Neuronal stem cell (in vitro differentiated cells): ENCODE results near the gene KIF21B.

ENCODE experiments used
- DNase-seq: peaks from one replicate; pipeline ENCODE4 v3.0.0-alpha.2; 2013; ENCODE audit warnings: low spot score
- H2AFZ ChIP-seq: one replicate; pipeline ENCODE4 v1.6.1; 2013; ENCODE audit warnings: mild to moderate bottlenecking, low read length, inconsistent platforms
- H2AK5ac ChIP-seq: 2 replicates; pipeline ENCODE4 v1.6.1; 2013; ENCODE audit warnings: low read depth, mild to moderate bottlenecking, inconsistent platforms, low read length, moderate library complexity, mixed read lengths
- H2BK120ac ChIP-seq: 2 replicates; pipeline ENCODE4 v1.6.1; 2013; ENCODE audit warnings: low read depth, mild to moderate bottlenecking, inconsistent platforms, low read length, moderate library complexity, mixed read lengths
- H2BK12ac ChIP-seq: one replicate; pipeline ENCODE4 v1.6.1; 2013; ENCODE audit warnings: low read length, inconsistent platforms
- H2BK15ac ChIP-seq: 2 replicates; pipeline ENCODE4 v1.6.1; 2013; ENCODE audit warnings: mild to moderate bottlenecking, low read length, inconsistent platforms, mixed read lengths
- H2BK5ac ChIP-seq: one replicate; pipeline ENCODE4 v1.6.1; 2013; ENCODE audit warnings: inconsistent platforms, mild to moderate bottlenecking, low read length, moderate library complexity
- H3K14ac ChIP-seq: one replicate; pipeline ENCODE4 v1.6.1; 2013; ENCODE audit warnings: low read length, inconsistent platforms
- H3K18ac ChIP-seq: 2 replicates; pipeline ENCODE4 v1.6.1; 2013; ENCODE audit warnings: low read length, inconsistent platforms
- H3K23ac ChIP-seq: 2 replicates; pipeline ENCODE4 v1.6.1; 2013; ENCODE audit warnings: low read depth, mild to moderate bottlenecking, mixed read lengths, low read length, inconsistent platforms; ENCODE audit not compliant: poor library complexity
- H3K27ac ChIP-seq: replicated peaks from 3 replicates; pipeline ENCODE4 v1.5.1; 2013; ENCODE audit warnings: low read length, inconsistent platforms
- H3K27me3 ChIP-seq, 3 experiments: 2 replicates each; pipeline ENCODE4 v1.6.1; 2013; ENCODE audit warnings: low read length in 3 of 3, mild to moderate bottlenecking in 2 of 3, inconsistent platforms in 1 of 3, low read depth in 1 of 3, mixed read lengths in 1 of 3, moderate library complexity in 1 of 3; ENCODE audit not compliant: control insufficient read depth in 3 of 3, insufficient read depth in 3 of 3
- H3K36me3 ChIP-seq, 2 donors: replicated peaks in 1 of 2; 2 replicates each; pipeline ENCODE4 v1.6.1; 2013; ENCODE audit warnings: low read length in 2 of 2; ENCODE audit not compliant: control insufficient read depth in 2 of 2, insufficient read depth in 2 of 2
- H3K4ac ChIP-seq: 2 replicates; pipeline ENCODE4 v1.6.1; 2013; ENCODE audit warnings: inconsistent platforms, mild to moderate bottlenecking, low read length, moderate library complexity
- H3K4me1 ChIP-seq, 2 donors: 1 replicate in 1 of 2; 2 replicates in 1 of 2; pipeline ENCODE4 v1.6.1; 2013; ENCODE audit warnings: low read length in 2 of 2, low read depth in 1 of 2; ENCODE audit not compliant: control insufficient read depth in 2 of 2, insufficient read depth in 1 of 2
- H3K4me2 ChIP-seq: one replicate; pipeline ENCODE4 v1.6.1; 2013; ENCODE audit warnings: mild to moderate bottlenecking, low read length, inconsistent platforms; ENCODE audit not compliant: insufficient read depth, poor library complexity, severe bottlenecking
- H3K4me3 ChIP-seq, 2 donors: 2 replicates each; pipeline ENCODE4 v1.5.1; 2013; ENCODE audit warnings: low read length in 2 of 2, mild to moderate bottlenecking in 2 of 2, inconsistent platforms in 1 of 2, moderate library complexity in 1 of 2
- H3K79me1 ChIP-seq: one replicate; pipeline ENCODE4 v1.6.1; 2013; ENCODE audit warnings: low read depth, mild to moderate bottlenecking, inconsistent platforms, low read length, moderate library complexity
- H3K9ac ChIP-seq: one replicate; pipeline ENCODE4 v1.6.1; 2013; ENCODE audit warnings: mild to moderate bottlenecking, low read depth, low read length, inconsistent platforms; ENCODE audit not compliant: poor library complexity
- H3K9me3 ChIP-seq, 2 donors: replicated peaks in 1 of 2; 2 replicates each; pipeline versions ENCODE3 to v1.6.1; 2013; ENCODE audit warnings: low read length in 2 of 2, mild to moderate bottlenecking in 2 of 2, inconsistent platforms in 1 of 2, low read depth in 1 of 2, mixed read lengths in 1 of 2, moderate library complexity in 1 of 2; ENCODE audit not compliant: control insufficient read depth in 2 of 2, insufficient read depth in 1 of 2
- H4K8ac ChIP-seq: one replicate; pipeline ENCODE4 v1.6.1; 2013; ENCODE audit warnings: low read depth, mild to moderate bottlenecking, inconsistent platforms, low read length, moderate library complexity
- H4K91ac ChIP-seq: one replicate; pipeline ENCODE4 v1.6.1; 2013; ENCODE audit warnings: low read length, low read depth, mild to moderate bottlenecking, inconsistent platforms; ENCODE audit not compliant: poor library complexity
- WGBS, 2 donors: extraction: QIAGEN DNeasy Blood & Tissue Kit; methylation state at CpG; one replicate each; pipeline ENCODE4 v1.1.7; 2013; ENCODE audit warnings: missing lambda C conversion rate in 2 of 2, mixed read lengths in 1 of 2; ENCODE audit not compliant: insufficient read length in 2 of 2, insufficient replicate concordance in 1 of 2; ENCODE audit errors: extremely low coverage in 2 of 2; 5-methylcytosine and 5-hydroxymethylcytosine counted together

Gene KIF21B

GRCh38 chr1:201013991-201014815 lies 9.3 kb downstream of the KIF21B start:
- no peak overlapping the region for H2BK5ac ChIP-seq
- no peaks in the 10 kb centered on the region for H3K27me3 ChIP-seq
- no CpG with 5 or more reads among the region's 33 CpGs for WGBS, 2 donors
- H3K18ac ChIP-seq: peak overlapping the region; percentile 86
- H2BK120ac ChIP-seq: peak overlapping the region; percentile 21
- H3K36me3 ChIP-seq: peaks cover 0 to 1% of the 10 kb centered on the region in 2 donors
- H3K4me2 ChIP-seq: no peak overlapping the region
- H3K4me1 ChIP-seq: peaks cover 25 to 38% of the 10 kb centered on the region in 2 donors
- peak overlapping the region; percentile 40 for H3K23ac ChIP-seq
- DNase-seq: no peak
- H3K4me3 ChIP-seq: no peak overlapping the region
- no peak overlapping the region for H4K91ac ChIP-seq
- H3K14ac ChIP-seq: peak overlapping the region; percentile 78
- H3K27ac ChIP-seq: no peak overlapping the region
- H3K4ac ChIP-seq: no peak overlapping the region
- no peaks in the 10 kb centered on the region for H3K79me1 ChIP-seq
- H2BK15ac ChIP-seq: peak overlapping the region; percentile 57
- H2BK12ac ChIP-seq: peak overlapping the region; percentile 8
- no peak overlapping the region for H3K9ac ChIP-seq
- no peak overlapping the region for H4K8ac ChIP-seq
- no peaks in the 10 kb centered on the region for H3K9me3 ChIP-seq
- peak overlapping the region; percentile 65 for H2AFZ ChIP-seq
- H2AK5ac ChIP-seq: peak overlapping the region; percentile 67

DNA sequence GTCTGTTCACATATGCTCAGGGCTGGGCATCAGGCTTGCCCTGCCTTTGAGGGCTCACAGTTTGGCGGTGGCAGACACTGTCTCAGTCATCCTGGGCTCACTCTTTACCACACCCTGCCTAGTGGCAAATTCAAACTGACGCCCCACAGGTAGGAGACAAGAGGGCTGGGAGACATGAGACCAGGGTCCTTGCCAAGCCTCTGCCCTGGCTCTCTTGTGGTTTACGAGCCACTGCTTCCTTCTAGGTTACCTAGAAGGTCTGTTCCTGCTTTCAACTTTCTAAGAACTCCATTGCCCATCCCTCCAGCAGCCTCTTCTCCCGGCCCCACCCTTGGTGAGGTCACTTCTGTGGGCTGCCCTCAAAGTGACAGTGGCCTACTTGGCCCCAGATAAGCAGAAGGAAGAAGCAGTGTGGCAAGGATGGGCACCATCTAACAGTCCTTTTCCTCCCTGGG lies 10.5 kb downstream of the KIF21B start:
- Histone ChIP-seq H3K79me1 (no peaks in the 10 kb centered on the region), H4K91ac (no peak overlapping the region), H3K4me2 (no peak overlapping the region), H3K4me3 (no peak overlapping the region), H2BK5ac (no peak overlapping the region), H3K27ac (no peak overlapping the region), H2BK12ac (peak overlapping the region; percentile 14), H3K9me3 (no peaks in the 10 kb centered on the region), H3K18ac (no peak overlapping the region), H3K36me3 (no peaks in the 10 kb centered on the region), H3K9ac (peak overlapping the region; percentile 21), H3K4ac (no peak overlapping the region), H2AK5ac (no peak overlapping the region), H2BK120ac (no peak overlapping the region), H3K4me1 (peaks cover 29 to 38% of the 10 kb centered on the region in 2 donors), H2BK15ac (peak overlapping the region; percentile 10), H3K23ac (no peak overlapping the region), H4K8ac (no peak overlapping the region), H2AFZ (no peak overlapping the region), H3K14ac (peak overlapping the region; percentile 49), H3K27me3 (no peaks in the 10 kb centered on the region)
- WGBS, 2 donors: no CpG with 5 or more reads among the region's 4 CpGs
- DNase-seq: no peak

DNA sequence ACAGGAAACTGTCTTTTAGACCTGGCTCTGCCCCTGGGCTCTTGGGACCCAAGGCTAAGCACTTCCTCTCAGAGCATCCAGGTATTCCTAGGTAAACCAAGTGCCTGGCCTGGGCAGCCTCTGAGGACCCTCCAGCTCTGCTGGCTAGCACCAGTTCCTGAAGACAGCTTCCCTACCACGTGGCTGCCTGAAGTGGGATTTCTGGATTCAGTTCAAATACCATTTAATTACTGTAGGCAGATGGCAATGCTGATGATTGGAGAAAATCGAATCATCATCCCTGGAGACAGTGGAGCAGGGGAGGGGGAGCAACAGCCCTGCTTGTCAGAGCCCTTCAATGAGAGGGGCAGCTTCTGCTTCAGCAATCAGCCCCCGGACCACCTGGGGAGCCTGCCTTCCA lies 11.9 kb downstream of the KIF21B start:
- Histone ChIP-seq H3K79me1 (peaks cover 5% of the 10 kb centered on the region), H2AFZ (no peak overlapping the region), H2BK12ac (no peak overlapping the region), H3K4me1 (peaks cover 27 to 32% of the 10 kb centered on the region in 2 donors), H3K23ac (no peak overlapping the region), H3K9ac (no peak overlapping the region), H3K18ac (no peak overlapping the region), H2BK15ac (no peak overlapping the region), H4K8ac (no peak overlapping the region), H2BK5ac (no peak overlapping the region), H3K27ac (no peak overlapping the region), H3K4me2 (no peak overlapping the region), H3K9me3 (peaks cover 0 to 2% of the 10 kb centered on the region in 2 donors), H2AK5ac (no peak overlapping the region), H3K4ac (no peak overlapping the region), H3K27me3 (no peaks in the 10 kb centered on the region), H3K14ac (no peak overlapping the region), H2BK120ac (no peak overlapping the region), H3K36me3 (no peaks in the 10 kb centered on the region), H3K4me3 (no peak overlapping the region), H4K91ac (no peak overlapping the region)
- no CpG with 5 or more reads among the region's 3 CpGs for WGBS, 2 donors
- no peak for DNase-seq

DNA sequence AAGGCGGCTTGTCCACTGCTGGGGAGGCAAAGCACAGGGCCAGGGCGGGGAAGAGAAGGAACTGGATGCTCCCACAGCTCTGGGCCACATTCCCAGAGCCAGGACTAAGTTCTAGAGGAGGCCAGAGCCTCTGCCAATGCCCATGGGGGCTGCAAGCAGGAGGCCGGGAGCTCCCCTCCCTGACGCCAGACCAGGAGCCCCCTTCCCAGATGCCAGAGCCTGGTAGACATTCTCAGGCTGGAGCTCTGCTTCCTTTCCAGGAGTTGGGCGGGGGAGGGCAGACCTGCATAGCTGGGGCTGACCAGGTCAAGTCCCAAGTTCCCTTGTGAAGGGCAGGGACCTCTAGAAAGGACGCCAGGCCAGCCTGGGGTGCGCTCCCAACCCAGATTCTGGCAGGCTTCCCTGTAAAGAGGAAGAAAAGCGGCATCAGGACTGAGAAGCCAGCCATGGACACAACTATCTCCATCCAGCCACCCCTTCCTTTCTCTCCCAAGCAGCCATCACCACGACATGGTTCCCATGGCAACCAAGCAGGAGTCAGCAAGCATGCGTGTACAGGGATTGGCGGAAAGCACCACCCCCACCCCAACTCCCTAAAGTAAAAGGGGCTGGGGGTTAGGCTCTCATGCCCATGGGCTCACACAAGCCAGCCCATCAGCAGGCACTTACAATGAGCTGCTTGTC lies 13.4 kb downstream of the KIF21B start:
- no peak overlapping the region for H3K4ac ChIP-seq
- H2BK12ac ChIP-seq: no peak overlapping the region
- peak overlapping the region; percentile 69 for H2AFZ ChIP-seq
- H3K4me2 ChIP-seq: no peak overlapping the region
- H3K36me3 ChIP-seq: peaks cover 2 to 9% of the 10 kb centered on the region in 2 donors
- H2BK120ac ChIP-seq: no peak overlapping the region
- no peak overlapping the region for H3K9ac ChIP-seq
- H2AK5ac ChIP-seq: peak overlapping the region; percentile 77
- peaks cover 0 to 2% of the 10 kb centered on the region in 2 donors for H3K9me3 ChIP-seq
- H2BK15ac ChIP-seq: no peak overlapping the region
- peak; percentile 61 for DNase-seq
- no peak overlapping the region for H4K91ac ChIP-seq
- peak overlapping the region; percentile 39 for H3K14ac ChIP-seq
- no peak overlapping the region for H4K8ac ChIP-seq
- peak overlapping the region; percentile 85 for H3K18ac ChIP-seq
- H3K79me1 ChIP-seq: peaks cover 5% of the 10 kb centered on the region
- no CpG with 5 or more reads among the region's 11 CpGs for WGBS, 2 donors
- H3K27ac ChIP-seq: no peak overlapping the region
- no peak overlapping the region for H3K4me3 ChIP-seq
- peak overlapping the region; percentile 35 for H2BK5ac ChIP-seq
- peaks cover 31 to 39% of the 10 kb centered on the region in 2 donors for H3K4me1 ChIP-seq
- no peak overlapping the region for H3K23ac ChIP-seq
- H3K27me3 ChIP-seq: no peaks in the 10 kb centered on the region
